Mucosa of descending colon (tissue), 3 donors: Measurements from ENCODE around the gene LRRFIP1. TPM values are rescaled to one million over a fixed set of nuclear protein-coding genes. Genes with fewer than 3 reads are reported as not detected.

Experiments used
- ATAC-seq: fragments of 200-7000 bp; cut with Tn5 transposase; one replicate; pipeline ENCODE4 v1.9.1; 2020; ENCODE audit warnings: mild to moderate bottlenecking, moderate library complexity
- DNase-seq, 3 donors: peaks; one replicate each; pipeline ENCODE4 v3.0.0-alpha.2; 2020
- H3K36me3 ChIP-seq: fragments of 200-600 bp; one replicate; pipeline ENCODE4 v1.8.0; 2021; ENCODE audit warnings: low read depth, mild to moderate bottlenecking
- H3K4me1 ChIP-seq: fragments of 200-600 bp; one replicate; pipeline ENCODE4 v1.8.0; 2021; ENCODE audit warnings: low read depth, mild to moderate bottlenecking
- H3K4me3 ChIP-seq: fragments of 200-600 bp; one replicate; pipeline ENCODE4 v1.8.0; 2021; ENCODE audit warnings: mild to moderate bottlenecking
- H3K9me3 ChIP-seq: fragments of 200-600 bp; one replicate; pipeline ENCODE4 v1.8.0; 2021; ENCODE audit warnings: mild to moderate bottlenecking
- intact Hi-C, 2 donors: fragments of 100-400 bp; cut with DNase I in 1 of 2; cut with micrococcal nuclease in 1 of 2; formaldehyde crosslinking; loops; one replicate each; pipeline versions ENCODE4 v1.11.0 to v1.11.1; 2022; cut with DNase I, micrococcal nuclease
- total RNA-seq, 3 donors: library from RNA; stranded (reverse); fragmentation: NEBNext Ultra II Directional in 2 of 3; extraction: Animal tissue kit (Norgen Biotek cat#: 25700) in 2 of 3; gene quantifications; one replicate each; pipeline versions ENCODE4 v1.2.1 to v1.2.4, GENCODE V29; 2021 to 2023
- TF ChIP-seq, protein P1 (sequence below): fragments of 200-600 bp; IDR thresholded peaks from one replicate; pipeline ENCODE4 v1.8.0; 2022; ENCODE audit warnings: antibody characterized with exemption, mild to moderate bottlenecking
- donor health status: DM: no; HTN: no; CAD: no; lungs with moderate emphysema.
- donor health status: DM: no; HTN: no; CAD: no.
- donor health status: DM: no; HTN: yes; CAD: no.

Gene LRRFIP1
- total RNA-seq, 3 donors from 2014 or later: 114 to 157 (median 120) TPM

DNA sequence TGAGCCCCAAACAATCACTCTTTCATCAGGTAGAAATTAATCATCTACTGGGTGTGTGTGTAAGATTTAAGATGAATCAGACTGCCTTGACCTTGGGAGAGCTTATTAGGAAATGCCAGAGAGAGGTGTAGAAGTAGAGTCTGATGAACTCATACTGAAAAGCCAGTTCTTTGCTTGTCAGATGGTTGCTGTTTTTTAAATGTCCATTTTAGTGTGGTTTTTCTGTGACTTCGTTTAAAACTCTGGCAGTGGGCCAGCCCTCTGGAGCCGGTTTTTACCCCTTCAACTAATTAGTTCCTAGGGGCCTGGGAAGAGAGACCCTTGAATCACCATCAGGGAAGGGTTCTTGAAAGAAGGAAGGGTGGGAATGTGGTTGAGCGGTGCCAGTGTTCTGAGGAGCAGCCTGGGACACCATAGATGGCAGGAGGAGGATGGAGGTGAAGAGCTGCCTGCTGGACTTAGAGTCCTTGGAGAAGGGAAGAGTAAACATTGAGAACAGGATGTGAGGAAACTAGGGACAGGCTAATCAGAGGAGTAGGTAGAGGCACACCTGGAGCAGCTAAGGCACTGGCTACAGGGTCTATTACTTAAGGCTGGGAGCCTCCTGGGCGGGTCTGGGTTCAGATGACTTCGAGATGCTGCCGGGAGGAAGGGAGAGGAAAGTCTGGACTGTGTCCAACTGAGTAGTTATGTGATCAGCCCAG, 66.1 kb downstream of the LRRFIP1 start:
- H3K36me3 ChIP-seq: no peaks in the 10 kb centered on the region
- peak overlapping the region; percentile 83 for H3K4me3 ChIP-seq
- intact Hi-C loops: no loop called here
- TF ChIP-seq, protein P1, sequence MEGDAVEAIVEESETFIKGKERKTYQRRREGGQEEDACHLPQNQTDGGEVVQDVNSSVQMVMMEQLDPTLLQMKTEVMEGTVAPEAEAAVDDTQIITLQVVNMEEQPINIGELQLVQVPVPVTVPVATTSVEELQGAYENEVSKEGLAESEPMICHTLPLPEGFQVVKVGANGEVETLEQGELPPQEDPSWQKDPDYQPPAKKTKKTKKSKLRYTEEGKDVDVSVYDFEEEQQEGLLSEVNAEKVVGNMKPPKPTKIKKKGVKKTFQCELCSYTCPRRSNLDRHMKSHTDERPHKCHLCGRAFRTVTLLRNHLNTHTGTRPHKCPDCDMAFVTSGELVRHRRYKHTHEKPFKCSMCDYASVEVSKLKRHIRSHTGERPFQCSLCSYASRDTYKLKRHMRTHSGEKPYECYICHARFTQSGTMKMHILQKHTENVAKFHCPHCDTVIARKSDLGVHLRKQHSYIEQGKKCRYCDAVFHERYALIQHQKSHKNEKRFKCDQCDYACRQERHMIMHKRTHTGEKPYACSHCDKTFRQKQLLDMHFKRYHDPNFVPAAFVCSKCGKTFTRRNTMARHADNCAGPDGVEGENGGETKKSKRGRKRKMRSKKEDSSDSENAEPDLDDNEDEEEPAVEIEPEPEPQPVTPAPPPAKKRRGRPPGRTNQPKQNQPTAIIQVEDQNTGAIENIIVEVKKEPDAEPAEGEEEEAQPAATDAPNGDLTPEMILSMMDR: no peak
- peak; percentile 3 for ATAC-seq
- DNase-seq: peak in 1 of 3 donors; percentile 53
- peaks cover 76% of the 10 kb centered on the region for H3K4me1 ChIP-seq
- no peaks in the 10 kb centered on the region for H3K9me3 ChIP-seq

DNA sequence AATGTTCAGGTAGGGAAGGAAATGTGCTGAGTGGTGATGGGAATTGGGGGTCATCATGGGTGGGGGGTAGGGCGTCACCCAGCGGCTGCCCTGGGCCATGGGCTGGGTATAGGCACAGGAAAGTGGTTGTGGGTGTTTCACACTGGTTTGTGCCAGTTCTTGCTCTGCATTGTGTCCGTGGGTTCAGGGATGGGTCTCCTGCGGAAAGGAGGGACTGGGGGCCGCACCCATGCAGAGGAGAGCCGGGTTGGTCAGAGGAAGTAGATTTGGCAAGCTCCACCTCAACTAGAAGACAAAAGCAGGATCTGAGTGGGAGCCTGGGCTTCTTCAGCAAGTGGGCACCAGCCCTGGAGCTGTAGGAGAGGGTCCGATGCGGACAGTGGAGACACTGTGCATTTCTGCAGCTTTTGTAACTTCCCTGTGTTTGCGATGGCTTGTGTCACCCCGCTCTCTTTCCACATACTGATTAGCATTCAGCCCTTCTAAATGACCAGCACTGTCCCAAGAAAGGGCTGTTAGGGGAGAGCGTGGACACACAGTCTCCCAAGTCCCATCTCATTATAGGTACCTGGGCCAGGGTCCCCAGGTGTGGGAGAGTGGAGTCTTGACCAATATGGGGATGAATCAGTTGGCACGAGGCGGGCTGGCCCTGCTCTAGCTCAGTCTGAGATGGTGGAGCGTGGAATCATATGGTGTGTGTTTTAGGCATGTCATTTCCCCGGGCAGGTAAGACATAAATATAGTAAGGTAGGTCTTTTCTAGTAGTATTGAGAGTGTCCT, 67.2 kb downstream of the LRRFIP1 start:
- intact Hi-C loops: no loop called here
- no peak for ATAC-seq
- peaks cover 70% of the 10 kb centered on the region for H3K4me1 ChIP-seq

DNA sequence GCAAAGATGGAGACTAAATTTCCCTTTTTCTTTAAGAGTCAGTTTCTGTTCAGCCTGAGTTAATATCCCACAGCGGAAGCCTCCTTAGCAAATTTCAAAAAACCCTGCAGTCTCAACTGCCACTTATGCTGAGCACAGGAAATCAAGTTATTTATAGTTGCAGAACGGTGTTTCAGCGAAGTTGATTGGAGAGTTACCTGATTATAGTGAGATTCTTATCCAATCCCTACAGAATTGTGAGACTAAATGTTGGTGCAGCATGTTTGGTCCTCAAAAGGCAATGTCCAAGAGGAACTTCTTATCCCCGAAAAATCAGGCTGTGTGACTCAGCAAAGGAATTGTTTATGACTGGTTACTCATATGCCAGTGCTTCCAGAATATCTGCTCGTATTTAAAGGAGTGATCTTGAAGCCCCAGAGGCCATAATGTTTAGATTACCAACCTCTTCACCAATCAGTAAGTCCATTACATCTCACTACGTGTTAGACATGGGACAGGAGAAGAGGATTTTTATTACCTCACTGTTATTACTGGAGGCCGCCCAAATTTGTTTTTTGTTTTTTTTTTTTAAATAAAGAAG, 67.9 kb downstream of the LRRFIP1 start:
- intact Hi-C loops: no loop called here

More for the DNA sequence above, 67.2 kb downstream of the LRRFIP1 start:
- Histone ChIP-seq H3K4me3 (no peak overlapping the region), H3K36me3 (no peaks in the 10 kb centered on the region), H3K9me3 (no peaks in the 10 kb centered on the region)
- peak in 1 of 3 donors; percentile 58 for DNase-seq
- TF ChIP-seq, protein P1: no peak

DNA sequence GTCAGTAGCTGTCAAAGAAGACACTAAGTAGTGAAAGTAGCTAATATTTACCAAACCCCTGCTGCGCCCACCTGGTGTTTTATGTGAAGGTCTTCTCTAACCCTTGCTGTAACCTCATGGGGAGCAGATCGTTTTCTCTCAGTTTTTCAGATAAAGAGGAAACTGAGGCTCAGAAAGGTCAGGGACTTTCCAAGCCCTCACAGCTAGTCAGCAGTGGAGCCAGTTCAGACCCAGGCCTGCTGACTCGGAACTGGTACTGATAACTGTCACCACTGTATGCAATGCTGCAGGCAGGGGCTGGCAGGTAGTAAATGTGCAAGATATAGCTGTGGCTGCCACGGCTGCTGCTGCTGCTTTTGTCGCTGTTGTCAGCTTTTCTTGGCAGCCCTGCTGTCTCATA, 69.1 kb downstream of the LRRFIP1 start:
- peak in 1 of 3 donors; percentile 52 for DNase-seq
- H3K9me3 ChIP-seq: no peaks in the 10 kb centered on the region
- ATAC-seq: no peak
- no peaks in the 10 kb centered on the region for H3K36me3 ChIP-seq
- TF ChIP-seq, protein P1: no peak
- intact Hi-C loops: no loop called here
- peaks cover 75% of the 10 kb centered on the region for H3K4me1 ChIP-seq
- H3K4me3 ChIP-seq: no peak overlapping the region

More for the DNA sequence above, 67.9 kb downstream of the LRRFIP1 start:
- Histone ChIP-seq H3K36me3 (no peaks in the 10 kb centered on the region), H3K4me1 (peaks cover 71% of the 10 kb centered on the region), H3K9me3 (no peaks in the 10 kb centered on the region), H3K4me3 (no peak overlapping the region)
- ATAC-seq (peak; percentile 1), DNase-seq (no peak)
- TF ChIP-seq, protein P1: no peak

DNA sequence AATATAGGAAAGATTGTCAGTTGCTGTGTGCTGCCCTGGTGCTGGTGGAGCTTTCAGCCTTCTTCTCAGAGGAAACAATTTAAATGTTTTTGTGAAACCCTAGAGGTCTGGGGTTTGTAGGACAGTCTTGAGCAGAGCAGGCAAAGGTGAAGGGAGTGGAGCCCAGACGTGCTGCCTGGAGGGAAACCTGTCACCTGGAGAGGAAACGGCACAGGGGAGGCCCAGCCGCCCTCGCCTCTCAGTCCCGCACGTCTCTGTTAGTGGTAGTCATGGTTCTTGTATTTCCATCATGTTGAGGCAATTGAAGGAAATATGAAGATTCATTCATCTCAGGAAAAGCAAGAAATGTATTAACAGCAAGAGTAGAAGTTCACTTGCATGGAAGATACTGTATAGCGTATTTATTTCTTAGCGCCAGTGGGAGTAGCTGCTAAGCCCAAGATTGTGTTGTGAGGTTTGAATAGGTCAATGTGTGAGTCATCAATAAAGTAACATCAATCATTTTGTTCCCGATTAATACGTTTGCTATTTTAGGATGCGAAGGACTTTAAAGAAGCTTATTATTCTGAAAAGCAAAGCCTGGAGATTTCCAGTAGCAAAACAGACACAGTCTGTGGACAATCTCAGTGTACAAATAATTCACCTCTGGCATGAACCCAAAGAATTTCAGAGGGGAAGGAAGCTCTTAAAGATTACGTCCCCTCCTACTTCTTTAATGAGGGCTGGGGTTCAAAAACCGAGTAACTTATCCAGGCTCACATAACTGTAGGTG, 70.4 kb downstream of the LRRFIP1 start:
- Histone ChIP-seq H3K36me3 (no peaks in the 10 kb centered on the region), H3K4me1 (peaks cover 88% of the 10 kb centered on the region), H3K4me3 (no peak overlapping the region), H3K9me3 (no peaks in the 10 kb centered on the region)
- TF ChIP-seq, protein P1: no peak
- ATAC-seq (no peak), DNase-seq (peak in 1 of 3 donors; percentile 56)
- intact Hi-C loops: no loop called here
